SW480 (cell line): ENCODE results near the gene ZFP42.
"Not testable (repeated sequence)": the region's sequence is repeated elsewhere in the genome, so short reads cannot be mapped to it uniquely, and the experiment has no call there.

Source experiments
- DNase-seq: peaks from one replicate; pipeline ENCODE4 v3.0.0-alpha.2; 2016; ENCODE audit warnings: low spot score

ZFP42 gene

DNA sequence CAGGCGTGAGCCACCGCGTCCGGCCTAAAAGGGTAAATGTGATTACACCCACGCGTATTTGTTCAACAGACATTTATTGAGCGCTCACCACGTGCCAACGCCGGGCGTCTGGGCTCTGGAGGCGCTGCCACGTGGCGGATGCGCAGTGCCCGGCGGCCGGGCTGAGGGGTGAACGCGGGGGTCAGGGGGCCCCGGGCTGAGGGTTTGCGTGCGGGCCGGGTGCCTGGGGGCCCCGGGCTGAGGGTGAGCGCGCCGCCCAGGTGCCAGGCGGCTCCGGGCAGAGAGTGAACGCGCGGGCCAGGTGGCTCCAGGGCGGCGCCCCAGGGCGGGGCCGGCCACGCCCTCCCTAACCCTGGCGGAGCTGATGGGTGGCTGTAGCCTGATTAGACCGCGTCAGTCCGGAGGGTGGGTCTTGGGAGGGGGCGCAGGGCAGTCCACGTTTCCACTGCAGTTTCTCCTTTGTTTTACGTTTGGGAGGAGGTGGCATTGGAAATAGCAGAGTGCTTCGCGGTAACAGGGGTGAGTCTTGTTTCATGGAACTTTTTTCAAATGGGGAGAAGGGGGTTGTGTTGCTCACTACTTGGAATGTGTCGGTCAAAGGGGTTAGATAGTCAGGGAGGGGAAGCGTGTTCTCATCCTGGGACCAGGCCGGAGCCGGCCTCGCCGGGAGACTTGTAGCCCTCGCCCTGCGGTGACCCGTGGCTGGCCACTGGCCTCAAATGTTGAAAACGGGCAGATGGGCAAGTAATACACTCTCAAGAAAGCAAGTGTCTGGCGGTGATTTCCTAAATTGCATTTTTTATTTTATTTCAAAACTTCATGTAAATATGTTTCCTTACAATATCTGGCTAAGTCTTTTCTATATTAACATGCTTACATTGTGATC, at the start of gene ZFP42:
TSS of gene ZFP42 (plus strand) at position 450 of the 886 bp plus-strand sequence. CDS start 7,037 bp downstream, outside the sequence.
- DNase-seq: no peak

DNA sequence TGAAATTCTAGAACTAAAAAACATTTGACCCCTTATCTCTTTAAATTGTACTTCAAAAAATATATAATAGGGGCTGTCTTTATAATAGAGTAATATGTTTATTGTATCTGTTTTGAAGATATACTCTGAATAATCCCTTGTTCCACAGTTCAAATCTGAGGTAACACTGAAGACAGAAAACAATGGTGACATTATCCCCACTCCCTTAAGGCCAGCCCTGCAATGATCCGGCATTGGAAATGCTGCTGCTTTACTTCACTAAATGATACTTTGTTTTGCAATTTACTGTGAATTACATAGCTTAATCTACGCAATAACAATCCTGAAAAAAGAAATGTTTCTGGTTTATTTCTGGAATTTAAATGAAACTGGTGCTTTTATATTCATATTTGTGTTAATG, 34.4 kb upstream of the ZFP42 start:
- no peak for DNase-seq

DNA sequence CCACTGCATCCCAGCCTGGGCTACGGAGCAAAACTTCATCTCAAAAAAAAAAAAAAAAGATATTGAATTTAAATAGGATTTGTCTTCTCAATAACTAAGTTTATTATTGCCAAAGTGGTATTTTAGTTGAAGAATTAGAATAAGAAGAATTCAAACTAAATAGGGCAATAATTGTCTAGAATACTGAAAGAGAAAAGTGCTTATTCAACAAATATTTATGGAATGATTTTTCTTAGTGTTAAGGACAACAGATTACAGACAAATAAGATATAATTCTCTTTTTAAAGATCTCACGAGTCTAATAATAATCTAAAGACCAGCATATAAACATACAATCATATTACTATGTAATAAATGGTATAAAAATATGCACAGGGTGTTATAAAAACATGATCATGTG, 33.6 kb upstream of the ZFP42 start:
- DNase-seq: no peak

DNA sequence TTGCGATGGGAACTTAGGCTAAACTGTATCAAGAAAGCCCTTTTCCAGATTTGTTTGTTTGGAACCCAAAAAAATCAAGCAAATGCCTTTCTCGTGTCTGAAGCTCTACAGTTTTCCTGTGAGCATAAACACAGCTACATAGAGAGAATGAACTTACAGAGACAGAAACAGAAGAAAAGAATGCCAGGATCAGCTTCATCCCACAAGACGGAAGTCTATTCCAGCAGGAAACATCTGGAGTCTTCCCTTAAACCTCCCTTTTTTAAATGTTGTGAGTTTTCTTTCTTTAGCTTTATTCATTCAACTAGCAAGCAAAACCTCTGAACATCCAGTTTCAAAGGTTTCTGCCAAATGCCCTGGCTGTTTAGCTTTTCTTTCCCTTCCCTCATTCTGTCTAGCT, 32.6 kb upstream of the ZFP42 start:
- DNase-seq: no peak

DNA sequence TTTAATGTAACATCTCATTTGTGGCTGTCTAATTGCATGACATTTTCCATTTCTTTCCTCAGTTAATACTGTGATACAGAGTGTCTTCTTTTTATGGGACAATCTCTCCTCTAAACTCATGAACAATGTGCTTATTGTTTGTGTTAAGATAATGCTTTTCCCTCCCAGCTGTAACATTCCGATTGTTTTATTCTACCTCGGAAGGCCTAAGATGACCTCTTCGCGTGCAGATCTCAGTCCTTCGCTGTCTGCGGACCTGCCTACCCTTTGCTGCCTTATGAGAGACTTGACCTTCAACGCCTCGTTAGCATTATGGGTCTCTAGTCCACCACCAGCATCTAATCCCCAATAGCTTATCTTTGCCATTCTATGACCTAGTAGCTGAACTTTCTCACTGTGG, 29.8 kb upstream of the ZFP42 start:
- DNase-seq: no peak

- DNase-seq: no peak
Observed at GRCh38 chr4:187972135-187972534, 23.4 kb upstream of the ZFP42 start.

- DNase-seq: no peak
Observed at GRCh38 chr4:187983746-187984145, 11.8 kb upstream of the ZFP42 start.

GRCh38 chr4:187992971-187993370, 2.6 kb upstream of the ZFP42 start:
- DNase-seq: no peak

- DNase-seq: no peak
Observed at GRCh38 chr4:187993827-187994226, 1.7 kb upstream of the ZFP42 start.

- DNase-seq: no peak
Observed at GRCh38 chr4:187996502-187997177, 1.1 kb downstream of the ZFP42 start.

GRCh38 chr4:187997991-187998390, 2.4 kb downstream of the ZFP42 start:
- not testable (repeated sequence) for DNase-seq

- DNase-seq: no peak
Observed at GRCh38 chr4:187999406-187999932, 3.9 kb downstream of the ZFP42 start.

GRCh38 chr4:188002323-188002722, 6.8 kb downstream of the ZFP42 start:
- no peak for DNase-seq

DNA sequence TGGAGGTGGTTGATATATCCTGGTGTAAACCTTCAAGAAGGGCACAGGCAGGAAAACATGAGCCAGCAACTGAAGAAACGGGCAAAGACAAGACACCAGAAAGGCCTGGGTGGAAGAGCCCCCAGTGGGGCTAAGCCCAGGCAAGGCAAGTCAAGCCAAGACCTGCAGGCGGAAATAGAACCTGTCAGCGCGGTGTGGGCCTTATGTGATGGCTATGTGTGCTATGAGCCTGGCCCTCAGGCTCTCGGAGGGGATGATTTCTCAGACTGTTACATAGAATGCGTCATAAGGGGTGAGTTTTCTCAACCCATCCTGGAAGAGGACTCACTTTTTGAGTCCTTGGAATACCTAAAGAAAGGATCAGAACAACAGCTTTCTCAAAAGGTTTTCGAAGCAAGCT, 7.2 kb downstream of the ZFP42 start:
- DNase-seq: no peak

DNA sequence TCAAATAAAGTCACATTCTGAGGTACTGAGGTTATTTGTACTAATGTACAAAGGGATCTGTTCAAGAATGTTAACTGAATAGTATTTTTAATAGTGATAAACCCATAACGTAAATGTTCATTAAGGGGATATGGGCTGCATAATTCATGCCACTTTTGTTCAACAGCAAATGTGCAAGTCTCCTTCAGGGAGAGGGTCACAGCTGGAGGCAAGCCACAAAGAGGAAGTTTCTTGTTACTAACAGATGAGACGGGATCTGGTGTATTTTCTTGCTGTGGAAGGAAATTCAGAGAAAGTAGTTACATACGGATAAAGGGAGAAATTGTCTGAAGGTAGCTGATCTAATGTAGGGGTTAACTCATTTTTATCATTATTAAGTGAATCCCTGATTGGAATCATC, 10.0 kb downstream of the ZFP42 start:
- no peak for DNase-seq

GRCh38 chr4:188006285-188006848, 10.8 kb downstream of the ZFP42 start:
- no peak for DNase-seq

- no peak for DNase-seq
Observed at GRCh38 chr4:188008377-188008776, 12.8 kb downstream of the ZFP42 start.

DNA sequence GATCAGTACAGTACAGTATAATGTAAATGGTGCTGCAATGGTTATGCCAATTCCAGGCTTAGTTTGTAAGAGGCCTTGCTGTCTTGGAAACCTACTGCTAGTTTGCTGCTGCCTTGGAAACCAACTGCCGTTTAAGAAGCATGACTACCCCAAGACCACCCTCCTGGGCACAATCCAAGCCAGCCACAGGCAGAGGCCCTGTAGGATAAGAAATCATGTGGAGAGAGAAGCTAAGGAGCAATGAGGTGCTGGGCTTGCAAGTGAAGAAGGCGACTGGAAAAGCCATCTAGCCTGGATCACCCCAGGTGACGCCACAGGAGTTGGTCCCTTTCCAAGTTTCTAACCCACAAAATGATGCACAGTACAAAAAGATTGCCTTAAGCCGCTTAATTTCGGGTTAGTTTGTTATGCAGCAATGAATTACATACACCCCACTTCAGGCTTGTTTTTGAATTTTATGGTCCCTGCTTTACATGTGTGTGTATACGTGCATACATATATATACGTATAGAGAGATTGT, 16.9 kb downstream of the ZFP42 start:
- no peak for DNase-seq

DNA sequence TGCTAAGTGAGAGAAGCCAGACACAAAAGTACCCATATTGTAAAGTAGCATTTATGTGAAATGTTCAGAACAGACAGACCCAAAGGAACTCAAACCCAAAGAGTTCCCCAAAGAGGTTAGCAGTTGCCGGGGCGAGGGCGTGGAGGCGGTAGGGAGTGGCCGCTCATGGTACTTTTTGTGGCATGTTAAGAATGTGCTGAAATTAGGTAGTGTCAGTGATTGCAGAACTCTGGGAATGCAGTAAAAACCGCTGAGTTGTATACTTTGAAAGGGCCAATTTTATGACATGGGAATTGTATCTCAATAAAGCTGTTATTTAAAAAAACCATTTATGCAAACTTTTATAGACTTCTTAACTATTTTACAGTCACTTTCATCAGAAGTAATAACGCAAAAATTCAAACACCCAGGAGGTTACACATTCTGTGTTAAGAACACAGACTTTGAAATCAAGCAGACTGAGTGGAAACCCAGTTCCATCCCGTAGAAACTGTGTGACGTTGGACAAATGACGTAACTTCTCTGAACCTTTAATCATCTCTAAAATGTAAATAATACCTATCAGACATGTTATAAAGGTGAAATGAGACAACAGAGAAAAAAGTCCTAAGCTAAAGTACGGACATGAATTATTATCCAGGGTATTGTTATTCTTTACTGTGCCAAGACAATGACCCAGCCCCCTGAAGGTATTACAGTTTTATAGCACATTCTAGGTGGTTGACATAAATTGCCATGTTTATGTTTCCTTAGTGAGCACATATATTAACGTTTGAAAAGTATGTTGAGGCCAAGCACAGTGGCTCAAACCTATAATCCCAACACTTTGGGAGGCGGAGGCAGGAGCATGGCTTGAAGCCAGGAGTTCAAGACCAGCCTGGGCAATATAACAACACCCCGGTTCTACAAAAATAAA, 19.7 kb downstream of the ZFP42 start:
- peak; percentile 51 for DNase-seq

DNA sequence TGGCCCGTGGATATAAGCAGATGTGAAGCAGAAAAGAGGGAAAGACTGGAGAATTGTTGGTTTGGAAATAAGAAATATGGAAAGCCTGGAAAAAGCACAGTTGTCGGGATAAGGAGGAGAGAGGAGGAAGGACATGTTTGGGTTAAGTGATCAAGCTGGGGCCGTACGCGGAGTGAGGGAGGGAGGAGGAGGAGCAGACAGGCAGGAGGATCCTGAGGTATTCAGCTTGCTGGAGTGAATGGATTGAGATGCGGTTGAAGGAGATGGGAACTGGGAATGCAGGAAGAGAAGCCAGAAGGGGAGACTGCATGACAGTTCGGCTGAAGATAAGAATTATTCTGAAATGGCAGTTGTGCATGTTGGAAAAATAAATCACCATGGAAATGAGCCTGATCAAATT, 21.2 kb downstream of the ZFP42 start:
- no peak for DNase-seq

DNA sequence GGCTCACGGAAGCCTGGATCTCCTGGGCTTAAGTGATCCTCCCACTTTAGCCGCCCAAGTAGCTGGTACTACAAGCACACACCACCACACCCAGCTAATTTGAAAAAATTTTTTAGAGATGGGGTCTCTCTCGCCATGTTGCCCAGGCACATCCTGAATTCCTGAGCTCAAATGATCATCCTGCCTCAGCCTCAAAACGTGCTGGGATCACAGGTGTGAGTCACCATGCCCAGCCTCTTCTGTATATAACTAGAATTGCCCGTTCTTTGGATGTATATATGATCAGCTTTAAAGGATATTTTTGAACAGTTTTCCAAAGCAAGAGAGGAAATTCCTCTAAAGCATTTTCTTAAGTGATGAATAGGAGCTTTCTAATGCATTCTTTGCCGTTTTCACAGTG, 22.7 kb downstream of the ZFP42 start:
- DNase-seq: no peak
